Measurements from ENCODE around the gene SOWAHD. TPM values are rescaled to one million over a fixed set of nuclear protein-coding genes. Genes with fewer than 3 reads are reported as not detected.

Gene SOWAHD
- total RNA-seq, 6 experiments from 2014 or later, result 0.19 to 1.2 (median 0.29) TPM; not detected in 1

- peak; percentile 53 to 79 (median 77) for DNase-seq
- ATAC-seq, result peak; percentile 59 to 78 (median 66)
- Histone ChIP-seq H3K27me3 (no peaks in the 10 kb centered on the region), H3K9me3 (no peaks in the 10 kb centered on the region), H3K4me3 (no peak overlapping the region), H3K27ac (no peak overlapping the region), H3K4me1 (peaks cover 0 to 5% (median 0%) of the 10 kb centered on the region in 4 donors), H3K36me3 (no peaks in the 10 kb centered on the region)
- intact Hi-C loops (cut with DNase I), result no loop called here
- WGBS (ENCODE audit: insufficient coverage, low coverage, low lambda C conversion rate, missing lambda C conversion rate), result 23% methylated on average over 4 of the region's 7 CpGs
- no peak for TF ChIP-seq POLR2A (IDR thresholded peaks at IDR 0.05)
- no peak for TF ChIP-seq CTCF (IDR thresholded peaks at IDR 0.05)
Measured at GRCh38 chrX:119734897-119735339, 23.5 kb upstream of the SOWAHD start.

- H3K27me3 ChIP-seq, result no peaks in the 10 kb centered on the region
- 100% methylated on average over 2 of the region's 6 CpGs for WGBS (ENCODE audit: insufficient coverage, low coverage, low lambda C conversion rate, missing lambda C conversion rate)
- intact Hi-C loops (cut with DNase I), result no loop called here
- no peak overlapping the region for H3K27ac ChIP-seq
- no peaks in the 10 kb centered on the region for H3K36me3 ChIP-seq
- peak in 2 of 4 donors; percentile 24 to 60 for ATAC-seq
- TF ChIP-seq POLR2A (IDR thresholded peaks at IDR 0.05) (no peak), CTCF (IDR thresholded peaks at IDR 0.05) (no peak)
- H3K4me3 ChIP-seq, result no peak overlapping the region
- peaks cover 0 to 5% (median 0%) of the 10 kb centered on the region in 4 donors for H3K4me1 ChIP-seq
- no peaks in the 10 kb centered on the region for H3K9me3 ChIP-seq
- no peak for DNase-seq
Measured at GRCh38 chrX:119735467-119735866, 22.9 kb upstream of the SOWAHD start.

- intact Hi-C loops (cut with DNase I), result no loop called here
- ATAC-seq (peak in 1 of 4 donors; percentile 28), DNase-seq (no peak)
- Histone ChIP-seq H3K4me3 (no peak overlapping the region), H3K4me1 (peaks cover 0 to 5% (median 0%) of the 10 kb centered on the region in 4 donors), H3K36me3 (no peaks in the 10 kb centered on the region), H3K9me3 (no peaks in the 10 kb centered on the region), H3K27me3 (no peaks in the 10 kb centered on the region), H3K27ac (no peak overlapping the region)
- WGBS (ENCODE audit: insufficient coverage, low coverage, low lambda C conversion rate, missing lambda C conversion rate), result 63% methylated on average over 12 of the region's 12 CpGs
- TF ChIP-seq CTCF (IDR thresholded peaks at IDR 0.05) (no peak), POLR2A (IDR thresholded peaks at IDR 0.05) (no peak)
Measured at GRCh38 chrX:119736206-119736764, 22.1 kb upstream of the SOWAHD start.

GRCh38 chrX:119738742-119739141 lies 19.6 kb upstream of the SOWAHD start:
- no peak overlapping the region for H3K27ac ChIP-seq
- intact Hi-C loops (cut with DNase I), result no loop called here
- 61% methylated on average over 4 of the region's 5 CpGs for WGBS (ENCODE audit: insufficient coverage, low coverage, low lambda C conversion rate, missing lambda C conversion rate)
- DNase-seq (no peak), ATAC-seq (no peak)
- TF ChIP-seq CTCF (IDR thresholded peaks at IDR 0.05), result no peak
- TF ChIP-seq POLR2A (IDR thresholded peaks at IDR 0.05), result no peak
- H3K36me3 ChIP-seq, result no peaks in the 10 kb centered on the region
- peaks cover 0 to 5% (median 0%) of the 10 kb centered on the region in 4 donors for H3K4me1 ChIP-seq
- no peaks in the 10 kb centered on the region for H3K27me3 ChIP-seq
- no peaks in the 10 kb centered on the region for H3K9me3 ChIP-seq
- H3K4me3 ChIP-seq, result no peak overlapping the region

All from right lobe of liver (tissue), 6 donors.